Left lung (tissue), 10 donors: ENCODE measurements around the gene MRPL23. TPM values are rescaled to one million over a fixed set of nuclear protein-coding genes. Genes with fewer than 3 reads are reported as not detected.
A peak's percentile ranks its signal among the peaks of the same experiment; 100 is the strongest.

Experiments used
- ATAC-seq: fragments of 200-7000 bp; cut with Tn5 transposase; one replicate; pipeline ENCODE4 v1.9.1; 2020; ENCODE audit warnings: moderate library complexity
- DNase-seq, 4 donors: peaks; one replicate each; pipeline ENCODE4 v3.0.0-alpha.2; 2013 to 2020
- H3K27ac ChIP-seq, 2 donors: fragments of 200-600 bp; sonication (generic) in 1 of 2; one replicate each; pipeline versions ENCODE4 v1.5.0 to v1.8.0; 2020 to 2021
- H3K27me3 ChIP-seq, 2 donors: fragments of 200-600 bp; sonication (generic) in 1 of 2; one replicate each; pipeline versions ENCODE4 v1.5.0 to v1.8.0; 2020 to 2021
- H3K36me3 ChIP-seq, 2 donors: fragments of 200-600 bp; sonication (generic) in 1 of 2; one replicate each; pipeline versions ENCODE4 v1.5.0 to v1.8.0; 2020 to 2021
- H3K4me1 ChIP-seq, 2 donors: fragments of 200-600 bp; one replicate each; pipeline ENCODE4 v1.8.0; 2021
- H3K4me3 ChIP-seq, 2 donors: fragments of 200-600 bp; sonication (generic) in 1 of 2; one replicate each; pipeline versions ENCODE4 v1.5.0 to v1.8.0; 2020 to 2021; ENCODE audit warnings: mild to moderate bottlenecking in 1 of 2
- H3K9me3 ChIP-seq, 2 donors: fragments of 200-600 bp; sonication (generic) in 1 of 2; one replicate each; pipeline versions ENCODE4 v1.5.0 to v1.8.0; 2020 to 2021
- intact Hi-C, 2 donors: fragments of 100-400 bp; cut with DNase I; formaldehyde crosslinking; loops; one replicate each; pipeline versions ENCODE4 v1.11.2 to v1.14.2; 2022
- polyA plus RNA-seq, 6 donors: library from polyadenylated mRNA; unstranded; fragments of 120-200 nt; gene quantifications; one replicate each; pipeline ENCODE4 v1.2.1, GENCODE V29; 2013; ENCODE audit not compliant: insufficient read length in 6 of 6
- total RNA-seq, 2 donors: library from RNA; stranded (reverse); fragmentation: NEBNext Ultra II Directional; extraction: Animal tissue kit (Norgen Biotek cat#: 25700); gene quantifications; one replicate each; pipeline ENCODE4 v1.2.1, GENCODE V29; 2021
- TF ChIP-seq, protein P1 (sequence below), 2 donors: fragments of 200-600 bp; sonication (generic) in 1 of 2; IDR thresholded peaks; one replicate each; pipeline versions ENCODE4 v1.5.0 to v1.8.0; 2021; ENCODE audit warnings: antibody characterized with exemption in 2 of 2
- donor health status: DM: no; HTN: yes; CAD: no.
- donor health status: DM: no; HTN: no; CAD: no.

Gene MRPL23
- total and polyA plus RNA-seq, 8 donors = 35.1 to 71.6 (median 48.6) TPM

DNA sequence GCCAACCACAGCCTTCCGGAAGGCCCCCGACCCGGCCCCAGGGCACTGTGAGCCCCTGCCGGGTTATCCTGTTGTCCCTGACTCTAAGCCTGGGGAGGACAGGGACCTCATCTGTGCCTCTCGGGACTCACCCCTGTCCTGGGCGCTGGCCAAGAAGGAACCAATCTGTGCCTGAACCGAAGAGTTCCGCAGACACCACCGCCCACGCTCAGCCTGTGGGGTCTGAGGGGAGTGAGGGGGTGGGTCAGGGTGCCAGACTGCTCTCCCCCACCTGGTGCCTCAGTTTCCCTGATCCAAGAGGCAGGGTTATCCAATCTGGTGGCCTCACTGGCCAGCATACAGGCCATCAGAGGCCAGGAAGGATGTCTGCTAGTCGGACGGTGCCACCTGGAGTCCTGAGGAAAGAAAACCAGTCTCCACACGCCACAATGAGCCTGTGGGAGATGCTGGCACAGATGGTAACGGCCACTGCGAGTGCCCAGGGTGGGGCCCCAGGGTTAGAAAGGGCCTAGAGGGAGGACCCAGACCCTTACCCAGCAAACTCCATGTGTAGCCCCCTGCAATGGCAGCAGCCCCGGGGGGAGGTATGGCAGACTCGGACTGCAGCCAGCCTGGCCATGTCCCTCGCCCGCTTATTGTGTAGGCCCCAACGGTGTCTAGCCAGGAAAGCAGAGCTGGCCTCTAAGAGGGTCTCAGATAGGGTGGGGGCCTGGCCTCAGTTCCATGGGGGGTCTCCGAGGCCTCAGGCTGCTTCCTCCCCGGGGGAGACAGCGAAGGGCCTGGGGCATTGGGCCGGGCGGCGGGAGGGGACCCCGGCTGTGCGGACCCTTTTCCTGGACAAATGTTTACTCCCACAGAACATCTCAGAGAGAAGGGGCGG lies 28.5 kb upstream of the MRPL23 start:
- intact Hi-C loops = no loop called here
- no peaks in the 10 kb centered on the region for H3K36me3 ChIP-seq
- peaks cover 0 to 16% of the 10 kb centered on the region in 2 donors for H3K27me3 ChIP-seq
- peak in 2 of 4 donors; percentile 24 to 55 for DNase-seq
- no peak overlapping the region for H3K27ac ChIP-seq
- no peak overlapping the region for H3K4me3 ChIP-seq
- ATAC-seq = no peak
- H3K4me1 ChIP-seq = no peaks in the 10 kb centered on the region
- TF ChIP-seq, protein P1, sequence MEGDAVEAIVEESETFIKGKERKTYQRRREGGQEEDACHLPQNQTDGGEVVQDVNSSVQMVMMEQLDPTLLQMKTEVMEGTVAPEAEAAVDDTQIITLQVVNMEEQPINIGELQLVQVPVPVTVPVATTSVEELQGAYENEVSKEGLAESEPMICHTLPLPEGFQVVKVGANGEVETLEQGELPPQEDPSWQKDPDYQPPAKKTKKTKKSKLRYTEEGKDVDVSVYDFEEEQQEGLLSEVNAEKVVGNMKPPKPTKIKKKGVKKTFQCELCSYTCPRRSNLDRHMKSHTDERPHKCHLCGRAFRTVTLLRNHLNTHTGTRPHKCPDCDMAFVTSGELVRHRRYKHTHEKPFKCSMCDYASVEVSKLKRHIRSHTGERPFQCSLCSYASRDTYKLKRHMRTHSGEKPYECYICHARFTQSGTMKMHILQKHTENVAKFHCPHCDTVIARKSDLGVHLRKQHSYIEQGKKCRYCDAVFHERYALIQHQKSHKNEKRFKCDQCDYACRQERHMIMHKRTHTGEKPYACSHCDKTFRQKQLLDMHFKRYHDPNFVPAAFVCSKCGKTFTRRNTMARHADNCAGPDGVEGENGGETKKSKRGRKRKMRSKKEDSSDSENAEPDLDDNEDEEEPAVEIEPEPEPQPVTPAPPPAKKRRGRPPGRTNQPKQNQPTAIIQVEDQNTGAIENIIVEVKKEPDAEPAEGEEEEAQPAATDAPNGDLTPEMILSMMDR (IDR thresholded peaks at IDR 0.05) = no peak
- H3K9me3 ChIP-seq = no peaks in the 10 kb centered on the region

DNA sequence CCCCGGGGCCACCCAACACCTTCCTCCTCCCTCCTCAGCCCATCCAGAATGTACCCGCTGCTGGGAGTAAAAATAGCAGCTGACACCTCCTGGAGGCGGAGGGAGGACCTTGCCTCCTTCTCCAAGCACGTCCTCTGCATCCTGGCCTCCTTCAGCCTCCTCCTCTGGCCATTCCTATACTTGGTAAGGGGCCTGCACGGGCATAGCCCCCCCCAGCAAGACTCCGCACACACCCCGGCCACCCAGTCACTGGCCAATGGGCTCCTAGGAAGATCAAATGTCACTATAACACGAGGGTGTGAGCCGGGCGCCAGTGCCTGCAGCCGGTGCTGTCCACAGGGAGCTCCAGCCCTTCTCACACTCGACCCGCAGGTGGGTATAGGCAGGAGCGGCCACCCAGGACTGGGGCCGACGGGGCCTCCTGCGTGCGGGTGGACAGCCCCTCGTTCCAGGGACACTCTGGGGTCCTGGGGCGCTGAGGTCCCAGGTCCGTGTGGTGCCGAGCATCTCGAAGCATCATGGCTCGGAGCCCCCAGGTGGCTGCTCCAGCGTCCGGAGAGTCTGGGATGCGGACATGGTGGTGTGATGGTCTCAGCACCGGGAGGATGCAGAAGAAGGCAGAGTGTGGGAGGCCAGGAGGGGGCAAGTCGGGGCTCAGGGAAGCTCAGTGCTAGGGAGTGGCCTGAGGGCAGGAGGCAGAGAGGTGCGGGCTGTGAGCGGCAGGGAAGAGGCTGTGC lies 27.6 kb upstream of the MRPL23 start, which contains the start of gene TNNT3:
TSS of gene TNNT3 (plus strand) at position 313 of the 737 bp plus-strand sequence. CDS start 3,172 bp downstream, outside the sequence.
- no peak within 1 kb of the TSS for H3K4me3 ChIP-seq
- H3K4me1 ChIP-seq = no peaks in the 10 kb centered on the region
- TF ChIP-seq, protein P1 (IDR thresholded peaks at IDR 0.05) = no peak
- peaks cover 0 to 16% of the 10 kb centered on the region in 2 donors for H3K27me3 ChIP-seq
- ATAC-seq (no peak), DNase-seq (peak in 2 of 4 donors; percentile 26 to 72)
- intact Hi-C loops = no loop called here
- H3K9me3 ChIP-seq = no peaks in the 10 kb centered on the region
- no peak within 1 kb of the TSS for H3K27ac ChIP-seq
- no peaks in the 10 kb centered on the region for H3K36me3 ChIP-seq

DNA sequence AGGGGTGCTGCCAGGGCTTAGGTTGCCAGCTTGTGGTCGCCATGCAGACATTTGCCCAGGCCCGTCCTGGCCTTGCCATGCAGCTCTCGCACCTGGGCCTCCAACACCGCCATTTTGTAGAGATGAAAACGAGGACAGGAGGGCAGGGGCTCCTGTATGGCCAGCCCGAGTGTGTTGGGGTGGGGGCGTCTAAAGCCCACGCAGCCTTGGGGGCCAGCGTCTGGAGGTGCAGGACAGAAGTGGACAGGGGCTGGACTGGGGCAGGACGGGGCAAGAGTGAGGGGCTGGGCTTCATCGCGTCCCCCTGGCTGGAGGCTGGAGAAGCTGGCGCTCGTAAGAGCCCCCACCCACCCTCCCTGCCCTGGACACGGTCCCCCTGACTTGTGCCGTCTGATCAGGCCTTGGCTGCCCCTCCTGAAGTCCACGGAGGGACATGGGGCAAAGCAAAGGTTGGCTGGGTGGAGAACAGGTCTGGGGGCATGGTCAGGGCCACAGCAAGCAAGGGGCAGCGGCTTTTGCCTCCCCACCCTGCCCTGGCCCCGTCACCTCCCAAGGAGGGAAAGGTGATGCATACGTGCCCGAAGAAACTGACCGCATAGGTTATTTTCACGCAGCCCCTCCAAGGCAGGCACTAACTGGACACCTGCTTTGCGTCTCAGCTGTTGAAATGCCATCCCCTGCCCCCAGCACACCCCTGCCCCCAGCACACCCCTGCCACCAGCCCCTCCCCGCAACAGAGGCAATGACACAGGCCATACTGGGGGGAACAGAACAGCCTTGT lies 26.8 kb upstream of the MRPL23 start:
- intact Hi-C loops = no loop called here
- ATAC-seq = no peak
- peak in 2 of 4 donors; percentile 25 to 78 for DNase-seq
- TF ChIP-seq, protein P1 (IDR thresholded peaks at IDR 0.05) = no peak
- Histone ChIP-seq H3K4me3 (no peak overlapping the region), H3K4me1 (no peaks in the 10 kb centered on the region), H3K27ac (no peak overlapping the region), H3K9me3 (no peaks in the 10 kb centered on the region), H3K36me3 (no peaks in the 10 kb centered on the region), H3K27me3 (peaks cover 0 to 18% of the 10 kb centered on the region in 2 donors)

DNA sequence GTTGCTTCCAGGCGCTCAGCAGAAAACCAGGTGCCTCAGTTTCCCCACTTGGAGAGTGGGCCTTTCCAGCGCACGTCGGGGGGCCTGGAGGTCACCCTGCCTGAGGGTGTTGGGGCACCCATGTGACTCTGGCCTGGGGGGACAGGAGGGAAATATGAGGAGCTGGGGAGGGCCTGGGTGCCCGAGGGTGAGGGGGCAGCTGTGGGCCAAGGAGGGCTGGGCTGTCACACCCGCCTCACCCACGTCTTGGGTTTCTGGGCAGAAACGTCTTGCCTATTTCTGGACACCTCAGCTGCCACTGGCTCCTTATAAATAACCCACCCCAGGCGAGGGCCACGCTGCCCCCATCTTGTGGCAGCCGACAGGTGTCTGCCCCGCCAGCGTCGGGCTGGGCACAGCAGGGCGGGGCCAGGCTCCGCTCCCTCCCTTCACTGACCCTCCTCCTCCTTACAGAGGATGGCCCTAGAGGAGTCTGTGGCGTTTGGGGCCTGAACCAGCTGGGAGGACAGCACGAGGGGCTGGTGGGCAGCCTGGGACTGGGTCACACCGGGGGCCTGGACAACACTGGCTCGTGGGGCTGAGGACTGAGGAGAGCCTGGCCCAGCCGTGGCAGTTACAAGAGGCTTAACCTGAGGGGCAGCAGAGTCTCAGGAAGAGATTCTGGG lies 26.1 kb upstream of the MRPL23 start:
- Histone ChIP-seq H3K4me3 (no peak overlapping the region), H3K4me1 (no peaks in the 10 kb centered on the region), H3K27ac (no peak overlapping the region), H3K36me3 (no peaks in the 10 kb centered on the region), H3K9me3 (no peaks in the 10 kb centered on the region), H3K27me3 (peaks cover 0 to 22% of the 10 kb centered on the region in 2 donors)
- intact Hi-C loops = no loop called here
- ATAC-seq (no peak), DNase-seq (peak in 2 of 4 donors; percentile 12 to 63)
- TF ChIP-seq, protein P1 (IDR thresholded peaks at IDR 0.05) = no peak
